ENCODE data around the gene ALDOA. TPM values are rescaled to one million over a fixed set of nuclear protein-coding genes. Genes with fewer than 3 reads are reported as not detected.

Gene ALDOA
- total and polyA plus RNA-seq, 5 donors from 2014 or later = 430 to 1,243 (median 1,138) TPM

- Histone ChIP-seq H3K4me3 (ENCODE audit: low read depth, low read length) (peak overlapping the region; percentile 73), H3K4me1 (ENCODE audit: control insufficient read depth, insufficient read depth, low read length, poor library complexity, severe bottlenecking) (peaks cover 47% of the 10 kb centered on the region), H3K27me3 (ENCODE audit: control insufficient read depth, insufficient read depth, low read length) (no peaks in the 10 kb centered on the region), H3K27ac (ENCODE audit: insufficient read depth, low read length, poor library complexity, severe bottlenecking) (peak overlapping the region; percentile 81), H3K36me3 (ENCODE audit: control insufficient read depth, insufficient read depth, low read length) (peaks cover 14% of the 10 kb centered on the region), H3K9me3 (ENCODE audit: control insufficient read depth in 2 of 2, low read length in 2 of 2) (peaks cover 10 to 22% of the 10 kb centered on the region in 2 experiments)
- Mint-ChIP-seq H3K27me3 (no peaks in the 10 kb centered on the region), H3K4me1 (peaks cover 8 to 39% (median 22%) of the 10 kb centered on the region in 4 donors), H3K27ac (peak overlapping the region; percentile 85 to 93 (median 90)), H3K36me3 (peaks cover 13% of the 10 kb centered on the region), H3K4me3 (peak overlapping the region; percentile 90 to 98 (median 90)), H3K9me3 (peaks cover 0 to 21% (median 3%) of the 10 kb centered on the region in 7 donors)
- DNase-seq = peak in 2 of 3 donors; percentile 18 to 33
- ATAC-seq (ENCODE audit: low read depth in 2 of 2) = no peak
Observed at GRCh38 chr16:30095166-30096078, 29.9 kb downstream of the ALDOA start.

DNA sequence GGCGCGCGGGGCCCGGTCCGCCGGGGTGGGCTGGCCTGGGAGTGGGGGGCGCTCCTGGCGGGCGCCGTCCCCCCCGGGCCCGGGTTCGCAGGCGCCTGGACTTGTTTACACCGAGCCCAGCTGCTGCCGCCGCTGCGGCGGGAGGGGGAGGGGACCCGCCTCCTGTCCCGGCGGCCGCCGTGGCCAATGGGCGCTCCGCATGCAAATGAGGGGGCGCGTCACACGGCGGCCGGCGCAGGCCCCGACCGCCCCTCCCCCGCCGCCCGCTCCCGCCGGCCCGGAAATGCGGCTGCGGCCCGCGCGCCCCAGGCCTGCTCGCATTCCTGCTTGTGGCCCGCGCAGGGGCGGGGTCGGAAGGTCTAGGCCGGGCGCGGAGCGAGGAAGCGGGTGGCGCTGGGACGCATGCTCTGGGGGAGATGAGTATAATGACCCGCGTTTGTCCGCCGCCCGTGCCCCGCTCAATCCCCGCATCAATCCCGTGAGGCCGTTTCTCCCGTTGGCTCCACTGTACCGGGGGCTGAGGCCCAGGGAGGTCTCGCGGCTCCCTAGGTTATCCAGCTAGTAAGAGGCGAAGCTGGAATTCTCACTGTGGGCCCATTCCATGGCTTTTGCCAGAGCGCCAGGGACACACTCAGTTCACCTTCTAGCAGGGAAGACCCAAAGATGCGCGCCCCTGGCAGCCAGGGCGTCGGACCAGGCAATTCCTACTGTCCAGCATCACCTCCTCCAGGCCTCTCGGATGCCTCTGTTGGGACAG lies 30.7 kb downstream of the ALDOA start, which contains the start of gene YPEL3:
Gene YPEL3 (minus strand): TSS at position 109 of the 757 bp plus-strand sequence. CDS start 731 bp downstream, outside the sequence.
- peak; percentile 60 to 67 for ATAC-seq (ENCODE audit: low read depth in 2 of 2)
- H3K4me3 ChIP-seq (ENCODE audit: low read depth, low read length) = peak within 1 kb of the TSS; percentile 73
- Mint-ChIP-seq H3K27ac (peak within 1 kb of the TSS; percentile 89 to 95 (median 90)), H3K27me3 (no peaks in the 10 kb centered on the region), H3K4me1 (peaks cover 8 to 36% (median 22%) of the 10 kb centered on the region in 4 donors), H3K36me3 (peaks cover 13% of the 10 kb centered on the region), H3K9me3 (peaks cover 0 to 21% (median 3%) of the 10 kb centered on the region in 7 donors), H3K4me3 (peak within 1 kb of the TSS; percentile 90 to 98 (median 90))
- H3K4me1 ChIP-seq (ENCODE audit: control insufficient read depth, insufficient read depth, low read length, poor library complexity, severe bottlenecking) = peaks cover 40% of the 10 kb centered on the region
- DNase-seq = peak; percentile 87 to 93 (median 88)
- H3K36me3 ChIP-seq (ENCODE audit: control insufficient read depth, insufficient read depth, low read length) = peaks cover 14% of the 10 kb centered on the region
- H3K27ac ChIP-seq (ENCODE audit: insufficient read depth, low read length, poor library complexity, severe bottlenecking) = peak within 1 kb of the TSS; percentile 83
- no peaks in the 10 kb centered on the region for H3K27me3 ChIP-seq (ENCODE audit: control insufficient read depth, insufficient read depth, low read length)
- H3K9me3 ChIP-seq (ENCODE audit: control insufficient read depth in 2 of 2, low read length in 2 of 2) = peaks cover 10 to 22% of the 10 kb centered on the region in 2 experiments

- Histone ChIP-seq H3K36me3 (ENCODE audit: control insufficient read depth, insufficient read depth, low read length) (peaks cover 14% of the 10 kb centered on the region), H3K27me3 (ENCODE audit: control insufficient read depth, insufficient read depth, low read length) (no peaks in the 10 kb centered on the region), H3K27ac (ENCODE audit: insufficient read depth, low read length, poor library complexity, severe bottlenecking) (peak overlapping the region; percentile 83), H3K4me3 (ENCODE audit: low read depth, low read length) (no peak overlapping the region), H3K4me1 (ENCODE audit: control insufficient read depth, insufficient read depth, low read length, poor library complexity, severe bottlenecking) (peaks cover 34% of the 10 kb centered on the region), H3K9me3 (ENCODE audit: control insufficient read depth in 2 of 2, low read length in 2 of 2) (peaks cover 10 to 22% of the 10 kb centered on the region in 2 experiments)
- no peaks in the 10 kb centered on the region for H3K27me3 Mint-ChIP-seq
- H3K27ac Mint-ChIP-seq = peak overlapping the region; percentile 89 to 95 (median 89)
- H3K9me3 Mint-ChIP-seq = peaks cover 0 to 21% (median 3%) of the 10 kb centered on the region in 7 donors
- no peak for ATAC-seq (ENCODE audit: low read depth in 2 of 2)
- peaks cover 8 to 29% (median 20%) of the 10 kb centered on the region in 4 donors for H3K4me1 Mint-ChIP-seq
- peak overlapping the region; percentile 84 to 91 (median 86) for H3K4me3 Mint-ChIP-seq
- peak in 1 of 3 donors; percentile 34 for DNase-seq
- peaks cover 13% of the 10 kb centered on the region for H3K36me3 Mint-ChIP-seq
Observed at GRCh38 chr16:30096862-30097563, 31.5 kb downstream of the ALDOA start.

GRCh38 chr16:30104090-30104489 lies 38.5 kb downstream of the ALDOA start:
- H3K4me3 ChIP-seq (ENCODE audit: low read depth, low read length) = no peak overlapping the region
- no peaks in the 10 kb centered on the region for H3K4me1 ChIP-seq (ENCODE audit: control insufficient read depth, insufficient read depth, low read length, poor library complexity, severe bottlenecking)
- H3K27me3 Mint-ChIP-seq = no peaks in the 10 kb centered on the region
- peaks cover 20% of the 10 kb centered on the region for H3K36me3 Mint-ChIP-seq
- DNase-seq (no peak), ATAC-seq (ENCODE audit: low read depth in 2 of 2) (no peak)
- no peaks in the 10 kb centered on the region for H3K27me3 ChIP-seq (ENCODE audit: control insufficient read depth, insufficient read depth, low read length)
- H3K4me1 Mint-ChIP-seq = peaks cover 0 to 4% (median 3%) of the 10 kb centered on the region in 4 donors
- H3K9me3 ChIP-seq (ENCODE audit: control insufficient read depth in 2 of 2, low read length in 2 of 2) = no peaks in the 10 kb centered on the region
- peaks cover 18% of the 10 kb centered on the region for H3K36me3 ChIP-seq (ENCODE audit: control insufficient read depth, insufficient read depth, low read length)
- H3K9me3 Mint-ChIP-seq = no peaks in the 10 kb centered on the region
- H3K27ac ChIP-seq (ENCODE audit: insufficient read depth, low read length, poor library complexity, severe bottlenecking) = no peak overlapping the region
- H3K4me3 Mint-ChIP-seq = no peak overlapping the region
- no peak overlapping the region for H3K27ac Mint-ChIP-seq

DNA sequence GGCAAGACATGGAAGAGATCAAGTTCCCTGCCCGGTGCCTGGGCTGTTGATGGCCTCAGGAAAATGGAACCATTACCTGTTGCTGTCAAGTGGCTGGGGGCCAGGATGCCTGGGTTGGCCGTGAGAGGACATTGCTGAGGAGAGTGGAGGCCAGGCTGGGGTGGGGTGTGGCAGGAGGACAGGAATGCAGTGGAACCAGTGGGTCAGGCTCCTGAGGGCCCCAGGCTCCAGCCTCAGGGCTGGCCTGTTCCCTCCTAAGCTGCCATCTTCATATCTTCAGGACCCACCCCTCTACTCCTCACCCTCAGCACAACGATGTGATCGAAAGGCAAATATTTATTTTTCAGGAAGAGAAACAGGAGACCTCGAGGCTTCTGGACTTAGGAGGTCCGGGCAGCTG lies 38.9 kb downstream of the ALDOA start:
- peaks cover 0 to 4% (median 3%) of the 10 kb centered on the region in 4 donors for H3K4me1 Mint-ChIP-seq
- no peak for DNase-seq
- H3K27ac ChIP-seq (ENCODE audit: insufficient read depth, low read length, poor library complexity, severe bottlenecking) = no peak overlapping the region
- H3K4me1 ChIP-seq (ENCODE audit: control insufficient read depth, insufficient read depth, low read length, poor library complexity, severe bottlenecking) = no peaks in the 10 kb centered on the region
- no peaks in the 10 kb centered on the region for H3K9me3 Mint-ChIP-seq
- no peaks in the 10 kb centered on the region for H3K27me3 Mint-ChIP-seq
- H3K9me3 ChIP-seq (ENCODE audit: control insufficient read depth in 2 of 2, low read length in 2 of 2) = no peaks in the 10 kb centered on the region
- no peaks in the 10 kb centered on the region for H3K27me3 ChIP-seq (ENCODE audit: control insufficient read depth, insufficient read depth, low read length)
- peaks cover 20% of the 10 kb centered on the region for H3K36me3 Mint-ChIP-seq
- H3K4me3 ChIP-seq (ENCODE audit: low read depth, low read length) = no peak overlapping the region
- ATAC-seq (ENCODE audit: low read depth in 2 of 2) = no peak
- H3K27ac Mint-ChIP-seq = no peak overlapping the region
- peaks cover 18% of the 10 kb centered on the region for H3K36me3 ChIP-seq (ENCODE audit: control insufficient read depth, insufficient read depth, low read length)
- no peak overlapping the region for H3K4me3 Mint-ChIP-seq

DNA sequence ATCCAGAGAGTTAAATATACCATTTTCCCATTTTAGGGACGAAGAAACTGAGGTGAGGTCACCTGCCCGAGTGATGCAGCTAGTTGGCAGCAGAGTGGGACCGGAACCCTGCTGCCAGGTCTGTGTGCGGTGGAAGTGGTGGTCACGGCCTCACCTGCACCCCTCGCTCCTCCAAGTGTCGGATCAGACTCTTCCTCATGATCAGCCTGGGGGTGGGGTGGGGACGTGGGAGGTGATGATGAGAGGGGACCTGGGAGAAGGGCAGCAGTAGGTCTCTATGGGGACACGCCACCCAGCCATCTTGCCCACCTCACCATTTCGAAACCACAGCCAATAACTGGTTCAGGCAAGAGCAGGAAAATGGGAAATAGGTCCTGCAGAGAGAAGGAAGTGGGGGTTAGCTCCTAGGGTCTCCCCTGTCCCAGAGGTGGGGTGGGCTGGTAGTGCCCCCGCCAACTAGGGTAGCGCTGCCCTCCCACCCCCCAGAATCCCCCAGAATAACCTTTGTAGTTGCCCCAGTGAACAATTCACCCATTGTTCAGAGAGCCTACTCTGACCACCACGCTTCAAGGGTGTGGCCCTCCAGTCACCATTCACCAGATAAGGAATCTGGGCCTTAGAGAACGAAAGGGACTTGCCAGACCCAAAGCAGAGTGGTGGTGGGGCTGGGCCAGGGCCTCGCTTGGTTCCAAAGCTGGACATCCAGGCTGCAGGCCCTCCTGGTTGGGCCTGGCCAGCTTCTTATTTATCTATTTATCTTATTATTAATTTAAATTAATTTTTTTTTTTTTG lies 42.7 kb downstream of the ALDOA start:
- Histone ChIP-seq H3K4me1 (ENCODE audit: control insufficient read depth, insufficient read depth, low read length, poor library complexity, severe bottlenecking) (peaks cover 3% of the 10 kb centered on the region), H3K27ac (ENCODE audit: insufficient read depth, low read length, poor library complexity, severe bottlenecking) (no peak overlapping the region), H3K9me3 (ENCODE audit: control insufficient read depth in 2 of 2, low read length in 2 of 2) (no peaks in the 10 kb centered on the region), H3K4me3 (ENCODE audit: low read depth, low read length) (no peak overlapping the region), H3K27me3 (ENCODE audit: control insufficient read depth, insufficient read depth, low read length) (no peaks in the 10 kb centered on the region), H3K36me3 (ENCODE audit: control insufficient read depth, insufficient read depth, low read length) (peaks cover 27% of the 10 kb centered on the region)
- peaks cover 28% of the 10 kb centered on the region for H3K36me3 Mint-ChIP-seq
- no peaks in the 10 kb centered on the region for H3K9me3 Mint-ChIP-seq
- no peak overlapping the region for H3K27ac Mint-ChIP-seq
- no peak overlapping the region for H3K4me3 Mint-ChIP-seq
- DNase-seq = no peak
- no peak for ATAC-seq (ENCODE audit: low read depth in 2 of 2)
- H3K27me3 Mint-ChIP-seq = no peaks in the 10 kb centered on the region
- H3K4me1 Mint-ChIP-seq = peaks cover 0 to 13% (median 6%) of the 10 kb centered on the region in 4 donors

Measured in CD4-positive, CD25-positive, alpha-beta regulatory T cell (primary cell).